ENCODE results near the gene REPIN1. TPM values are rescaled to one million over a fixed set of nuclear protein-coding genes. Genes with fewer than 3 reads are reported as not detected.

The REPIN1 gene
- total RNA-seq, 2 experiments from 2014 or later: 54.7 to 55.1 TPM

- no peaks in the 10 kb centered on the region for H3K27me3 Mint-ChIP-seq
- H3K27ac Mint-ChIP-seq: no peak overlapping the region
- no peaks in the 10 kb centered on the region for H3K36me3 Mint-ChIP-seq
- no peaks in the 10 kb centered on the region for H3K9me3 Mint-ChIP-seq
- DNase-seq: no peak
- H3K4me1 Mint-ChIP-seq: peaks cover 23% of the 10 kb centered on the region
- no peak overlapping the region for H3K4me3 Mint-ChIP-seq
Observed at GRCh38 chr7:150398108-150398964, 29.7 kb downstream of the REPIN1 start.

GRCh38 chr7:150398965-150399320, 30.3 kb downstream of the REPIN1 start:
- Mint-ChIP-seq H3K27me3 (no peaks in the 10 kb centered on the region), H3K36me3 (no peaks in the 10 kb centered on the region), H3K27ac (no peak overlapping the region), H3K4me3 (no peak overlapping the region), H3K9me3 (no peaks in the 10 kb centered on the region), H3K4me1 (peaks cover 28% of the 10 kb centered on the region)
- DNase-seq: no peak

- H3K36me3 Mint-ChIP-seq: no peaks in the 10 kb centered on the region
- no peak overlapping the region for H3K27ac Mint-ChIP-seq
- H3K9me3 Mint-ChIP-seq: no peaks in the 10 kb centered on the region
- H3K4me3 Mint-ChIP-seq: no peak overlapping the region
- no peaks in the 10 kb centered on the region for H3K27me3 Mint-ChIP-seq
- peaks cover 34% of the 10 kb centered on the region for H3K4me1 Mint-ChIP-seq
- no peak for DNase-seq
Observed at GRCh38 chr7:150399421-150400007, 30.9 kb downstream of the REPIN1 start.

- no peak overlapping the region for H3K4me3 Mint-ChIP-seq
- H3K4me1 Mint-ChIP-seq: peaks cover 36% of the 10 kb centered on the region
- no peaks in the 10 kb centered on the region for H3K27me3 Mint-ChIP-seq
- no peaks in the 10 kb centered on the region for H3K36me3 Mint-ChIP-seq
- no peak overlapping the region for H3K27ac Mint-ChIP-seq
- no peaks in the 10 kb centered on the region for H3K9me3 Mint-ChIP-seq
- no peak for DNase-seq
Observed at GRCh38 chr7:150400008-150400787, 31.6 kb downstream of the REPIN1 start.

- Mint-ChIP-seq H3K4me3 (no peak overlapping the region), H3K36me3 (no peaks in the 10 kb centered on the region), H3K27ac (no peak overlapping the region), H3K9me3 (no peaks in the 10 kb centered on the region), H3K27me3 (no peaks in the 10 kb centered on the region), H3K4me1 (peaks cover 40% of the 10 kb centered on the region)
- no peak for DNase-seq
Observed at GRCh38 chr7:150400788-150401423, 32.3 kb downstream of the REPIN1 start.

GRCh38 chr7:150401424-150401790, 32.8 kb downstream of the REPIN1 start:
- H3K27ac Mint-ChIP-seq: no peak overlapping the region

GRCh38 chr7:150401861-150402631, 33.4 kb downstream of the REPIN1 start:
- Mint-ChIP-seq H3K27me3 (no peaks in the 10 kb centered on the region), H3K9me3 (no peaks in the 10 kb centered on the region), H3K36me3 (peaks cover under 1% of the 10 kb centered on the region), H3K4me3 (no peak overlapping the region), H3K4me1 (peaks cover 52% of the 10 kb centered on the region), H3K27ac (no peak overlapping the region)
- DNase-seq: no peak

More at GRCh38 chr7:150401424-150401790, 32.8 kb downstream of the REPIN1 start:
- Mint-ChIP-seq H3K4me1 (peaks cover 45% of the 10 kb centered on the region), H3K9me3 (no peaks in the 10 kb centered on the region), H3K4me3 (no peak overlapping the region), H3K36me3 (no peaks in the 10 kb centered on the region), H3K27me3 (no peaks in the 10 kb centered on the region)
- no peak for DNase-seq

GRCh38 chr7:150402671-150403321, 34.2 kb downstream of the REPIN1 start:
- peaks cover 54% of the 10 kb centered on the region for H3K4me1 Mint-ChIP-seq
- H3K27me3 Mint-ChIP-seq: no peaks in the 10 kb centered on the region
- H3K9me3 Mint-ChIP-seq: no peaks in the 10 kb centered on the region
- peaks cover 3% of the 10 kb centered on the region for H3K36me3 Mint-ChIP-seq
- no peak overlapping the region for H3K27ac Mint-ChIP-seq
- H3K4me3 Mint-ChIP-seq: no peak overlapping the region
- DNase-seq: no peak

GRCh38 chr7:150403376-150404171, 35.0 kb downstream of the REPIN1 start:
- Mint-ChIP-seq H3K4me1 (peaks cover 56% of the 10 kb centered on the region), H3K27me3 (no peaks in the 10 kb centered on the region), H3K36me3 (peaks cover 3% of the 10 kb centered on the region), H3K27ac (peak overlapping the region; percentile 87), H3K4me3 (peak overlapping the region; percentile 84), H3K9me3 (no peaks in the 10 kb centered on the region)
- no peak for DNase-seq

- Mint-ChIP-seq H3K36me3 (peaks cover 6% of the 10 kb centered on the region), H3K27me3 (no peaks in the 10 kb centered on the region), H3K4me3 (peak overlapping the region; percentile 84), H3K4me1 (peaks cover 60% of the 10 kb centered on the region), H3K9me3 (no peaks in the 10 kb centered on the region), H3K27ac (peak overlapping the region; percentile 87)
- DNase-seq: no peak
Observed at GRCh38 chr7:150404172-150404804, 35.7 kb downstream of the REPIN1 start.

- Mint-ChIP-seq H3K9me3 (no peaks in the 10 kb centered on the region), H3K27ac (peak overlapping the region; percentile 90), H3K36me3 (peaks cover 6% of the 10 kb centered on the region), H3K27me3 (no peaks in the 10 kb centered on the region), H3K4me3 (peak overlapping the region; percentile 84), H3K4me1 (peaks cover 60% of the 10 kb centered on the region)
- DNase-seq: peak; percentile 85
Observed at GRCh38 chr7:150404805-150405583, 36.4 kb downstream of the REPIN1 start.

GRCh38 chr7:150405584-150406311, 37.1 kb downstream of the REPIN1 start:
- H3K27ac Mint-ChIP-seq: peak overlapping the region; percentile 90
- H3K36me3 Mint-ChIP-seq: peaks cover 6% of the 10 kb centered on the region
- no peaks in the 10 kb centered on the region for H3K9me3 Mint-ChIP-seq
- peak overlapping the region; percentile 84 for H3K4me3 Mint-ChIP-seq
- H3K27me3 Mint-ChIP-seq: no peaks in the 10 kb centered on the region
- peak; percentile 44 for DNase-seq
- H3K4me1 Mint-ChIP-seq: peaks cover 54% of the 10 kb centered on the region

Data from activated naive CD8-positive, alpha-beta T cell treated with anti-CD3 and anti-CD28 coated beads for 36 hours (primary cell).